HEK293T (cell line): ENCODE data around the gene F2.

Source experiments
- BHLHE40 ChIP-seq: fragments of 450-650 bp; IDR thresholded peaks from 2 replicates; pipeline ENCODE4 v1.6.1; 2016; ENCODE audit warnings: mild to moderate bottlenecking, moderate library complexity, borderline replicate concordance
- ELF4 ChIP-seq: fragments of 450-650 bp; IDR thresholded peaks from 2 replicates; pipeline ENCODE4 v1.6.1; 2017; ENCODE audit warnings: antibody characterized with exemption
- FOXA1 ChIP-seq: fragments of 450-650 bp; IDR thresholded peaks from 2 replicates; pipeline ENCODE4 v1.6.1; 2016; ENCODE audit warnings: mild to moderate bottlenecking
- FOXM1 ChIP-seq: fragments of 450-650 bp; IDR thresholded peaks from 2 replicates; pipeline ENCODE4 v1.6.1; 2017; ENCODE audit warnings: mild to moderate bottlenecking, borderline replicate concordance
- SP1 ChIP-seq: fragments of 450-650 bp; IDR thresholded peaks from 2 replicates; pipeline ENCODE4 v1.6.1; 2017
- ZNF384 ChIP-seq: fragments of 450-650 bp; IDR thresholded peaks from 2 replicates; pipeline ENCODE4 v1.6.1; 2016

GRCh38 chr11:46694072-46694471 is 24.9 kb upstream of the F2 start:
- TF ChIP-seq SP1, result no peak
- no peak for TF ChIP-seq ZNF384
- TF ChIP-seq BHLHE40, result no peak
- no peak for TF ChIP-seq FOXM1
- no peak for TF ChIP-seq ELF4
- no peak for TF ChIP-seq FOXA1
